Ecto neural progenitor cell (in vitro differentiated cells): ENCODE measurements around the gene YIF1B.
"Not testable (repeated sequence)": the region's sequence is repeated elsewhere in the genome, so short reads cannot be mapped to it uniquely, and the experiment has no call there.

ENCODE experiments used
- DNase-seq: peaks from one replicate; pipeline ENCODE4 v3.0.0-alpha.2; 2018; ENCODE audit warnings: low spot score

YIF1B gene

DNA sequence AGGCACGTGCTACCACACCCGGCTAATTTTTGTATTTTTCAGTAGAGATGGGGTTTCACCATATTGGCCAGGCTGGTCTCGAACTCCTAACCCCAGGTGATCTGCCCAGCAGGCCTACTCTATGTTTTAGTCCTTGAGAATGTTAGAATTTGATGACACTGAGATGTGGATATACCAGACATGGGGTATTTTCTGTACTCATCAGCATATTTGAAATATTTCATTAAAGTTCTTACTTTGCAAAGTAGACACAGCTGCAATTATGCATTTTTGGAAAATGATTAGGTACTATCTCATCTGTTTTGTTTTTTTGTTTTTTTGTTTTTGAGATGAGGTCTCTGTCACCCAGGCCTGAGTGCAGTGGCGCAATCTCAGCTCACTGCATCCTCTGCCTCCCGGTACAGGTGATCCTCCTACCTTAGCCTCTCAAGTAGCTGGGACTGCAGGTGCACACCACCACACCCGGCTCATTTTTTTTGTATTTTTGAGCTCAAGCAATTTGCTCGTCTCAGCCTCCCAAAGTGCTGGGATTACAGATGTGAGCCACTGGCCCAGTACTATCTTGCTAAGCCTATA, 38.7 kb downstream of the YIF1B start:
- no peak for DNase-seq

DNA sequence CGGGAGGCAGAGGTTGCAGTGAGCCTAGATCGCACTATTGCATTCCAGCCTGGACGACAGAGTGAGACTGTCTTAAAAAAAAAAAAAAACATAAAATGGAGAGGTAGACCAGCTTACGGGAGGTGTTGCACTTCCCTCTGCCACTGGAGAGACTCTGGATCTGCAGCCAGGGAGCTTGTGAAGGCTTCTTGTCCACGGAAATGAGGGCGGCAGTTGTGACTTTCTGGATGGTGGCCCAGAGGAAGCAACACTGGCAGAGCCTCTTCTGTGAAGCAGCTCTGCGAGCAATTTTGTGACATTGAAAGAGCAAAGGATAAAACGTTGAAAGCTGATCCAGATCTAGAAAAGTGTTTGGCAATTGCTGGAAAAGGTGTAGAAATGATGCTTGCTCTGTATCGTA, 41.0 kb downstream of the YIF1B start:
- no peak for DNase-seq

DNA sequence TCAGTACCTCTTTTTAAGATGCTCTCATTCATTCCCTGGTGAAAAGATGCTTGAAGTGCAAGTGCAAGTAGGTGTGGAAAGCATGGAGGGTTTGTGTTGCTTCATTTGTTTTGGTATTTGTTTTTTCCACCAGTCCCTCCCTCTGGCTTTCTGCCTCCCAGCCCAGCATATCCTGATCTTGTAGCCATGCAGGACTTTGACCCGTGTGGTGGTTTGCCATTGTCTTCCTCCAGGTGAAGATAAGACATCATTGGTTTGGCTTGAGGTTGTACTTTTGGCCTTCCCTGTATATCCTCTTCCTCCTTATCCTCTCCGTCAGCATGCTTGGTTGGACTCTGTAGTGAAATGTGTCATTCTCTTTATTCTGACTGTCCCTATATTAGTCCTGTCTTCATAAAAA, 42.2 kb downstream of the YIF1B start:
- no peak for DNase-seq

DNA sequence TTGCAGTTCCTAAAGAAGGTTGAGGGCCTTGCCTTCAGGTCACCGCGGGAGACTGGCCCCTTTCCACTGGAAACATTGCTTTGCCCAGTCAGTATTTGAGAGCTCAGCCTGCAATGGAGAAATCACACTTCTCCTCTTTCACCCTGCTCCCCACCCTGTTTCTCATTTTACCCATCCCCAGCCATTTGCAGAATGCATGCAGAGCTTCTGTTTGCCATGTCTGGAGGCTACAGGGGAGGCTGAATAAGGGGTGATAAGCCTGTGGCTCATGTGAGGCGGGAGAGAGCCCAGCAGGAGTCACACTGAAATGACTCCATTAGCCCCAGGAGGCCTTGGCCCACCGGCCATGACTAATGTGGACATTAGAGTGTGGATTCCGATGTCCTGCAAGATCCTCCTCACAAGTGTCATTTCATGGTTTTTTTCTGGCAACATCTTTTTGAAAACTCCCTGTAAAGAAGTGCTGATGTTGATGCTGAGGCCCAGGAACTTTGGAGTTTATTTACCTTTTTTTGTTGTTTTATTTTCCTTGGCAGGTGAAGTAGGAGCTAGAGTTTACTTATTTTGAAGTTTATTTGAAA, 45.1 kb downstream of the YIF1B start:
- no peak for DNase-seq

DNA sequence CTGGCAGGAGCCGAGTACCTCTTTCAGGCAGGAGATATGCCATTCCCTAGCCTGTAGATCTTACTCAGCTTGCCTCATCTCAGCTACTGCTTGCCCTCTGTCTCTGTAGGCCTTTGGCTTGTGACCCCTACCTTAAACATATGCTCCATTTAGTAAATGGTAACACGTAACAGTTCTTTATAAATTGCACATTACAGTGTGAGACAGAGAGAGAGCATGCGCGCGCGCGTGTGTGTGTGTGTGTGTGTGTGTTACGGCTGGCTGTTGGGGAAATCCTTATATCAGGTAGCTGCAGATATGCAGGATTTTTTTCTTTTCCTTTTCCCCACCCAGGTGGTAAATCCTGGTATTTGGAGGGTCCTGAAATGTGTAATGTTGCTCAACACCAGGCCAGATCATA, 47.2 kb downstream of the YIF1B start:
- DNase-seq, result no peak

DNA sequence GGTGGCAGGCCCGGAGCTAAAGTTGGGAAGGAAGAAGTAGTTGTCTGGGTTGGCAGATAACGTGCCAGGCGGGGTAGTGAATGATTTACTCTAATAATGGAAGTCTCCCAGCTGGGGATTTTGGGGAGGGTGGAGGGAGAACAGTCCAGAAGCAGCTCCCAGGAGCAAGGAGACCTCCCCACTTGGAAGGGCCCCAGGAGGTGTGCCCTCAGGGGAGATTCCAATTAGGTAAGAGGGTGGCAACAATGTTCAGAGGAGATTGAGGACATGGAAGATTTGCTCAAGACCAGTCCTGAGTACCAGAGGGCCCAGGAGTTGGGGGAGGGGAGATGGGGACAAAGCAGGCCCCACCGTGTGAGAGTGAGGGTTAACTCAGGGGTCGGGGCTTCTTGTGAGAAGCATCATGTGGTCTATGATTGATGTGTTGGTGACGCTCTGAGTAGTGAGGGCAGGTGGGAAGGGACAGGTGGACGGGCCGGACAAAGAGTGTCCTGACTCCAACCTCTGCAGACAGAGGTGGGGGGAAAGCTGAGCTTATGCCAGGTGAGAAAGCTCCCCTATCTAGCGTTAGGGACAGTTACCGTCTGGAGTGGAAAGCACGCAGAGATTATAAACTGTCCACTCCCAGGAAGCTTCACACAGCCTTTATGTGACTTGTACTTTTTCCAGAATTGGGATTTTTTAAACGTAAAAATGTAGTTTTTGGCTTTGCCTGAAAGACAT, 47.8 kb downstream of the YIF1B start:
- DNase-seq, result no peak

DNA sequence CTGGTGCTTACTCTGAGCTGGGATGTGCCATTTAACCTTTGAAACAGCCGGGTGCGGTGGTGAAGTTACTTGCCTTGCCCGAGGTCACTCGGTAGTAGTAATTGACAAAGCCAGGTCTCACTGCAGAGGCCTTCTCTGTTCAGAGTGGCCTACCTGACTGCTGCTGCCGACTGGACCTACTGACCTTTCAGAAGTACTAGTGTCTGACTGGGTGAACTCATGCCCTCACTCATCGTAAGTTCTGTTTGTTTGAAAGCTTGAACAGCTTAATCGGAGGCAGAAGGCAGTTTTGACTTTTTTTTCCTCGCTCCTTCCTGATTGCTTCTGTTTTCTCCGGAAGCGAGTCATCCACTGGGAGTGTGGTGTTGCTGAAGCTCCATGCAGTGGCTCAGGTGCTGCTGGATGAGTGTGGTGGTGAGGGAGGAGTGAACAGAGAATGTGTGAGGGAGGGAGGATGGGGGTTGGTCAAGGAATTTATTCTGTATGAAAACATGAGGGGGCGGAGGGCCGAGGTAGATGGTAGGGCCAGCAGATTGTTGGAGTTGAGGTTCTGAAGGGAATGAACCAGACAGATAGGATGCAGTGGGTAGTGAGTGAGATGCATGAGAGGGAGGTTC, 48.7 kb downstream of the YIF1B start:
- no peak for DNase-seq

DNA sequence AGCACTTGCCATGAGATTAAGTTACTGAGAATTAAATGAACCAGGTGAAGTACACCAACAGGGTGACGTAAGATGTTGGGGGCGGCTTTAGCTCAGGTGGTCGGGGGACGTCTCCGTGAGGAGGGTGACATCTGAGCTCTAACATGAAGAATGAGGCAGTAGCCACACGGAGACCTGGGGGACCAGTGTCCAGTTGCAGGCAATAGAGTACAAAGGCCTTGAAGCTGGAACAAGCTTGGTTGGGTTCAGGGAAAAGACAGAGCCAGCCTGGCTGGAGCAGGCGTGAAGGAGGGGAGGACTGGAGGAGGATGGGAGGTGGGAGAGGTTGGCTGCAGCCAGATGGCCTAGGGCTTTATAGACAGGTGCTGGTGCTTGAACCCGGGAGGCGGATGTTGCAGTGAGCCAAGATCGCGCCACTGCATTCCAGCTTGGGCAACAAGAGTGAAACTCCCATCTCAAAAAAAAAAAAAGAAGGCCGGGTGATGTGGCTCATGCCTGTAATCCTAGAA, 49.8 kb downstream of the YIF1B start:
- DNase-seq, result no peak

DNA sequence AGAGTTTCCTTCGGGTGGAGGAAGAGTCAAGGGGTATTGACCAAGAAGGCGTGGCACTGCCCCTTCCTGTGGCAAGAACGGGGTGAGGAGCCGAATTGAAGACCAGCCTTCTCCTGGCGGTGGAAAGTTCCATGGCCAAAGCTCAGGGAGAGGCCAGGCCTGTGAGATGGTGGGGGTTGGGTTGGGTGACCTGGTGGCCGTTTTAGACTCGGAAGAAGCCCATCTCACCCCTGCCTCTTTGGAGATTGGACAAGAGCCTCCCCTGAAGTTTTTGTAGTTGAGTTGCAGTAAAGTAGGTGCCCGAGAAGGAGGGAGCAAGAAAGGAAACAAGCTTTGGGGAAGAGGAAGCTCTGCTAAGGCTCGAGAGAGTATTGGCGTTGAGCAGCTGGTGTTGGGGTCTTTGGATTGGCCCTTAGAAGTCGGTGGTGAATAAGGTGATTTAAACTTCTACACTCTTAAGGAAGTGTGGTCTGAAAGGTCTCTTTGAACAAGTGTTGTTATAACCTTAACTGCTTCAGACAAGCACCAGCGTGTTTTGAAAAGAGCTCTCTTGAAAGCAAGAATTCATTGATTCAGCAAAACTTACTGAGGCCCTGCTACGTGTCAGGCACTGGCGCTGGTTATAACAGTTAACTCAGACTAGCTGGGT, 50.4 kb downstream of the YIF1B start:
- no peak for DNase-seq

DNA sequence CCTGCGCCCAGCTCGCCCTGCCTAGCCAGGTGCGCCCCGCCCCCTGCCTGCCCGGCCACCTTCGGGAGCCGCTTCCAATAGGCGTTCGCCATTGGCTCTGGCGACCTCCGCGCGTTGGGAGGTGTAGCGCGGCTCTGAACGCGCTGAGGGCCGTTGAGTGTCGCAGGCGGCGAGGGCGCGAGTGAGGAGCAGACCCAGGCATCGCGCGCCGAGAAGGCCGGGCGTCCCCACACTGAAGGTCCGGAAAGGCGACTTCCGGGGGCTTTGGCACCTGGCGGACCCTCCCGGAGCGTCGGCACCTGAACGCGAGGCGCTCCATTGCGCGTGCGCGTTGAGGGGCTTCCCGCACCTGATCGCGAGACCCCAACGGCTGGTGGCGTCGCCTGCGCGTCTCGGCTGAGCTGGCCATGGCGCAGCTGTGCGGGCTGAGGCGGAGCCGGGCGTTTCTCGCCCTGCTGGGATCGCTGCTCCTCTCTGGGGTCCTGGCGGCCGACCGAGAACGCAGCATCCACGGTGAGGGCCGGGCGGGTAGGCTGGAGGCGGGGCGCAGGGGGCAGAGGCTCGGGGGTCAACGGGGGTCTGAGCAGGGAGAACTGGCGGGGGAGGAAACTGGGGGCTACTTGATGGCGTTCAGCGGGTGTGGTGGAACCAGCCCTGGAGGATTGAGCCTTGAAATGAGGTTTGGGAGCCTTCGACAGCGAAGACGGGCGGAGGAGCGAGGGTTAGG, 51.1 kb downstream of the YIF1B start, which contains the start of gene SPINT2:
TSS of gene SPINT2 (plus strand) at position 88 of the 727 bp plus-strand sequence. CDS start at position 408, 320 bp downstream.
- DNase-seq, result peak; percentile 89

DNA sequence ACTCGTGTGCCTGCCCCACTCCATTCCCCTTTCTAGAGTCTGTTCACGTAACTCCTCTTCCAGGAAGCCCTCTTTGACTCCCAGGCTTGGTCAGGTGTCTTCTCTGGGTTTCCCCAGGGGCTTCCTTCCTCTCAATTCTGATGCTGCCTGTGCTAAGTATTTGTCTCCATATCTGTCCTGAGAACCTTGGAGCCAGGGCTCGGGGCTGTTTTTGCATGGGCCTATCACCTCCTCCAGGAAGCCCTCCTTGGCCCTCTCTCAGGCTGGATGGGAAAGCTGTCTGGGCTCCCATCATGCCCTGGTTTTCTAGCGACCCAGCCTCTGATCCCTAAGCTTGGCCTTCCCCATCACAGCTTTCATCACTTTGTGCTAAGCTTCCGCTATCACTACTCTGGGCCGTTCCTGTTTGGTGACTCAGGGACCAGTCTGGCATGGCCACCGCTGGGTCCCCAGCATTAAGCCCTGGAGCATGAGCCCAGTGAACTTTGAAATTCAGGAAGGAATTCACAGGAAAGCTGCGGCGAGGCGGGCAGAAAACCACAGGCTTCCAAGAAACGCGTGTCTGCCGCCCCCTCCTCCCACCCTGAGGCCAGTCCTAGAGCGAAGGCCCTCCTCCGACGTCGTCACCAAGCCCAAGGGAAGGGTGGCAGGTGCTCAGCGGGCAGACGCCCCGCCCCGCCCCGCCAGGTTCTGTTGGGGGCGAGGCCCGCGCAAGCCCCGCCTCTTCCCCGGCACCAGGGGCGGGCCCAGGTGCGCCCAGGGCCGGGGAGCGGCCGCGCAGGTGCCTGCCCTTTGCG, 51.9 kb downstream of the YIF1B start:
- DNase-seq, result peak; percentile 87

DNA sequence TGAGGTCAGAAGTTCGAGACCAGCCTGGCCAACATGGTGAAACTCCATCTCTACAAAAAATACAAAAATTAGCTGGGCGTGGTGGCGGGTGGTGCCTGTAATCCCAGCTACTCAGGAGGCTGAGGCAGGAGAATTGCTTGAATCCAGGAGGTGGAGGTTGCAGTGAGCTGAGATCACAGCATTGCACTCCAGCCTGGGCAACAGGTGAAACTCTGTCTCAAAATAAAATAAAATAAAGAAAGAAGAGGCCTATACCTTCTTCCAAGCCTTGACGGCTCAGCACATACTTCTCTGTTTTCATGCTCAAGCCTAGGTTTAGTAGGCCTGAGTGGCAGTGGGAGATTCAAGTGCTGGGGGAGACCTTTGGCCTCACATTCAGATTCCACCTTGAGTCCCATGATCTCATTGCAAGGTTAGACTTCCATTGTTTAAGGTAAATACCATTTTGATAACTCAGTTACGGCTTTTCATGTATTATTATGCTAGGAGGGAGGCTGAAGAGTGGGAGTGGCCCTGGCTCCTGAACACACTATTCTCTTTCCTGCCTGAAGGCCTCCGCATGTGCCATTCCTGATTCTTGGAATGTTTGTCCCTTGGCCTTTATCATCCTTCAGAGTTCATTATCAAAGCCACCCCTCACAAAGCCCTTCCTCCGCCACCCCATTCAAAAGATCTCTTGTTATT, 53.0 kb downstream of the YIF1B start:
- DNase-seq, result no peak

DNA sequence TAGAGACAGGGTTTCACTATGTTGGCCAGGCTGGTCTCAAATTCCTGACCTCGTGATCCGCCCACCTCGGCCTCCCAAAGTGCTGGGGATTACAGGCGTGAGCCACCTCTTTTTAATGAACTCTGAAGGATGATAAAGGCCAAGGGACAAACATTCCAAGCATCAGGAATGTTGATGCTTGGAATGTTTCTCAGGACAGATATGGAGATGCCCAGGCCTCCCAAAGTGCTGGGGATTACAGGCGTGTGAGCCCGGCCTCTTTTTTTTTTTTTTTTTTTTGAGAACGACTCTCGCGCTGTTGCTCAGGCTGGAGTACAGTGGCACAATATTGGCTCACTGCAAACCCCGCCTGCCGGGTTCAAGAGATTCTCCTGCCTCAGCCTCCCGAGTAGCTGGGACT, 53.8 kb downstream of the YIF1B start:
- DNase-seq, result not testable (repeated sequence)

DNA sequence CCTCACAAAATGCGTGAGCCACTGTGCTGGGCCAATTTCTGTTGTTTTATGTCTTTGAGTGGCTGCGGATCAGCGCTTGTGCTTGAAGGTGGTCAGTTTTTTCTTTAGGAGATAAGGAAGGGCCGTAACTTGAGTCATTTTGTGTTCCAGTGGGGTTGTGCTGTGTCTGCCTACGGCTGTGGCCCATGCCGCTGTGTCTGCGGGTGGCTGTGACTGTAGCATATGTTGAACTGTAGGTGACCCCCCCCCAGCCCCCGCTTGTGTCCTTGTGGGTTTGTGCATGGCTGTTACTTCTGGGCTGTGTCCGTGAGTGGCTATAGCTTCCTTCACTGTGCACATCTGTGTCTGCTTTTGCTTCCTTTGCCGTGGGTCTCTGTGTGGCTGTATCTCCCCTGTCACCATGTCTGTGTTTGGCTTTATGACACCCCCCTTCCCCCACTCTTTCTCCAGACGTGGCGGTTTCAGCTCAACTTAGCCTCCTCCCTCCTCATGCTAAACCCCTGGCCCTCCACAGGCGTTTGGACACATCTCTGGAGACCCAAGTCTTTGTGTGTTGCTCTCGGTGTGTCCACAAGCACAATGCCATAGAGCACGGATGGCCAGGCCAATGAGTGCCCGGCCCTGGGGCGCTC, 60.2 kb downstream of the YIF1B start:
- no peak for DNase-seq

DNA sequence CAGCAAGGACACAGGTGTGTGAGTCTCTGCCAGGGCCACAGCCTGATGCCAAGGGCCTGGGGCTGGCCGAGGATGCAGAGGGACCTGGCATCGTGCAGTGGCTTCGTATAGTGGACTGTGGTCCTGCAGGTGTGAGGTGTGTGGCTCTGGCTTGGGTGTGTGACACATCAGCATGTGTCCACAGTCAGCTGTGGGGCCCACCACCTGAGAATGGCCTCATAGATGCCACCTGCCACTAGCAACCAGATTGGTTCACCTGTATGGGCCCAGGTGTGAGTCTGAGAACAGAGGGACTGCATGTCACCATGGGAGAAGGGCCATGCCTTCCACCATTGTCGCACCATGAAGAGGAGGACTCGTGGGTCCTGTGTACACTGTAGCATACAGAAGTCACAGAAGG, 62.0 kb downstream of the YIF1B start:
- no peak for DNase-seq
